Loucy (cell line): Measurements from ENCODE around the gene NOS1.

Experiments used
- H2AFZ ChIP-seq: fragments of 200-600 bp; sonication (generic); 2 replicates; pipeline ENCODE4 v1.6.0; 2016; ENCODE audit warnings: antibody characterized with exemption, mild to moderate bottlenecking, low read length, moderate library complexity
- H3F3A ChIP-seq: fragments of 200-600 bp; 2 replicates; pipeline ENCODE4 v1.6.0; 2016; ENCODE audit warnings: antibody characterized with exemption, low read depth, mild to moderate bottlenecking
- H3K27me3 ChIP-seq: fragments of 200-600 bp; sonication (generic); 2 replicates; pipeline ENCODE4 v1.6.1; 2014; ENCODE audit warnings: low read length, mild to moderate bottlenecking; ENCODE audit not compliant: insufficient read depth, poor library complexity, severe bottlenecking
- H3K36me3 ChIP-seq: fragments of 200-600 bp; sonication (generic); 2 replicates; pipeline ENCODE4 v1.6.1; 2016; ENCODE audit warnings: low read length; ENCODE audit not compliant: insufficient read depth
- H3K4me1 ChIP-seq: fragments of 200-600 bp; sonication (generic); 2 replicates; pipeline ENCODE4 v1.5.1; 2014; ENCODE audit warnings: low read length, mild to moderate bottlenecking; ENCODE audit not compliant: insufficient read depth, poor library complexity, severe bottlenecking
- H3K4me2 ChIP-seq: fragments of 200-600 bp; sonication (generic); 2 replicates; pipeline ENCODE4 v1.6.0; 2014; ENCODE audit warnings: antibody characterized with exemption, low read length, low read depth, mild to moderate bottlenecking; ENCODE audit not compliant: poor library complexity, severe bottlenecking
- H3K4me3 ChIP-seq: fragments of 200-600 bp; sonication (generic); 2 replicates; pipeline ENCODE4 v1.5.1; 2014; ENCODE audit warnings: low read length, mild to moderate bottlenecking, mixed read lengths; ENCODE audit not compliant: poor library complexity, severe bottlenecking
- H3K79me2 ChIP-seq: fragments of 200-600 bp; sonication (generic); 2 replicates; pipeline ENCODE4 v1.6.1; 2014; ENCODE audit warnings: low read length; ENCODE audit not compliant: insufficient read depth
- H3K9ac ChIP-seq: fragments of 200-600 bp; sonication (generic); 2 replicates; pipeline ENCODE4 v1.6.0; 2014; ENCODE audit warnings: mild to moderate bottlenecking, low read depth, low read length, moderate library complexity; ENCODE audit not compliant: poor library complexity, severe bottlenecking
- H3K9me2 ChIP-seq: fragments of 200-600 bp; sonication (generic); replicated peaks from 2 replicates; pipeline ENCODE4 v1.6.1; 2016; ENCODE audit warnings: low read depth, low read length, mixed read lengths
- H3K9me3 ChIP-seq: fragments of 200-600 bp; sonication (generic); 2 replicates; pipeline ENCODE4 v1.6.1; 2014; ENCODE audit warnings: mild to moderate bottlenecking, antibody characterized with exemption, low read length, low read depth; ENCODE audit not compliant: insufficient read depth
- H4K20me1 ChIP-seq: fragments of 200-600 bp; sonication (generic); 2 replicates; pipeline ENCODE4 v1.6.0; 2014; ENCODE audit warnings: antibody characterized with exemption, low read length, mild to moderate bottlenecking; ENCODE audit not compliant: insufficient read depth, poor library complexity, severe bottlenecking
- EZH2phosphoT487 ChIP-seq: fragments of 200-600 bp; IDR thresholded peaks from 2 replicates; pipeline ENCODE4 v1.6.1; 2018; ENCODE audit warnings: antibody characterized with exemption, mild to moderate bottlenecking, moderate library complexity, borderline replicate concordance
- TF ChIP-seq, protein P1 (sequence below): fragments of 200-600 bp; sonication (generic); conservative IDR thresholded peaks from 2 replicates; pipeline ENCODE4 v1.5.1; 2014; ENCODE audit warnings: mild to moderate bottlenecking, antibody characterized with exemption, low read length

Gene NOS1

GRCh38 chr12:117159674-117160073, 201.8 kb downstream of the NOS1 start:
- no peaks in the 10 kb centered on the region for H3K79me2 ChIP-seq
- TF ChIP-seq, protein P1, sequence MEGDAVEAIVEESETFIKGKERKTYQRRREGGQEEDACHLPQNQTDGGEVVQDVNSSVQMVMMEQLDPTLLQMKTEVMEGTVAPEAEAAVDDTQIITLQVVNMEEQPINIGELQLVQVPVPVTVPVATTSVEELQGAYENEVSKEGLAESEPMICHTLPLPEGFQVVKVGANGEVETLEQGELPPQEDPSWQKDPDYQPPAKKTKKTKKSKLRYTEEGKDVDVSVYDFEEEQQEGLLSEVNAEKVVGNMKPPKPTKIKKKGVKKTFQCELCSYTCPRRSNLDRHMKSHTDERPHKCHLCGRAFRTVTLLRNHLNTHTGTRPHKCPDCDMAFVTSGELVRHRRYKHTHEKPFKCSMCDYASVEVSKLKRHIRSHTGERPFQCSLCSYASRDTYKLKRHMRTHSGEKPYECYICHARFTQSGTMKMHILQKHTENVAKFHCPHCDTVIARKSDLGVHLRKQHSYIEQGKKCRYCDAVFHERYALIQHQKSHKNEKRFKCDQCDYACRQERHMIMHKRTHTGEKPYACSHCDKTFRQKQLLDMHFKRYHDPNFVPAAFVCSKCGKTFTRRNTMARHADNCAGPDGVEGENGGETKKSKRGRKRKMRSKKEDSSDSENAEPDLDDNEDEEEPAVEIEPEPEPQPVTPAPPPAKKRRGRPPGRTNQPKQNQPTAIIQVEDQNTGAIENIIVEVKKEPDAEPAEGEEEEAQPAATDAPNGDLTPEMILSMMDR = no peak
- TF ChIP-seq EZH2phosphoT487 = no peak
- no peak overlapping the region for H3K4me3 ChIP-seq
- H3K27me3 ChIP-seq = no peaks in the 10 kb centered on the region
- H3F3A ChIP-seq = no peaks in the 10 kb centered on the region
- no peak overlapping the region for H3K9ac ChIP-seq
- H3K4me2 ChIP-seq = no peak overlapping the region
- H3K9me3 ChIP-seq = no peaks in the 10 kb centered on the region
- H3K36me3 ChIP-seq = peaks cover 89% of the 10 kb centered on the region; the same call in 1 of the 2 replicates
- no peaks in the 10 kb centered on the region for H3K9me2 ChIP-seq
- no peaks in the 10 kb centered on the region for H4K20me1 ChIP-seq
- no peak overlapping the region for H2AFZ ChIP-seq
- no peaks in the 10 kb centered on the region for H3K4me1 ChIP-seq

DNA sequence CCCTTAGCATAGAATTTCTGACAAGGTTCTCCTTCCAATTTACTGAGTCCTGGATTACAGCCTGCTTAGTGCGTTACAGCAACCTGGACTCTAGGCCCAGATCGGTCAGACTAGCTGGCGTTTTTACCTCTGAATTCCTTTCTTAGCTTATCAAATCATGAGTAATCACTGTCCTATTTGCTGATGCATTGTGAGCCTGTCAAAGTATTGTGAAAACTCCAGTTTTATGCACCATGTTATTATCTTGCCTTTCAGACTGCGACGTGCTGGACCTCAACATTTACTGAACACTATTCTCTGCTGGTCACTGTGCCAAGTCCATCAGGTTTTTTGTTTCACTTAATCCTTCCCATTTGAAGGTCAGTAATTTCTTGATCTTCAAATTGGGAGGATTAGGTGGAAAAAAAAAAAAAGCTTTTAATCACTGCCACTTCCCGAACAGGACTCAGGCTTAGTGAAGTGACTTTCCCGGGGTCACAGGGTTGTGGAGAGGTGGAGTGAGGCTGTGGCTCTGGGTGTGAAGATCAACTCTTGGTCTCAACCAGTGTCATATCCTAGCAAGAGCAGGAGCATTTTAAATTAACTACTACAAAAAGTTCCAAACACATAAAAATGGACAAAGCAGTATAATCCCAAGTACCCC, 202.4 kb downstream of the NOS1 start:
- no peaks in the 10 kb centered on the region for H3K4me1 ChIP-seq
- H3K4me3 ChIP-seq = no peak overlapping the region
- H3K9me2 ChIP-seq = no peaks in the 10 kb centered on the region
- H3K4me2 ChIP-seq = no peak overlapping the region
- no peak overlapping the region for H3K9ac ChIP-seq
- no peaks in the 10 kb centered on the region for H4K20me1 ChIP-seq
- H2AFZ ChIP-seq = no peak overlapping the region
- no peaks in the 10 kb centered on the region for H3K79me2 ChIP-seq
- TF ChIP-seq, protein P1 = no peak
- no peaks in the 10 kb centered on the region for H3K9me3 ChIP-seq
- H3F3A ChIP-seq = no peaks in the 10 kb centered on the region
- no peaks in the 10 kb centered on the region for H3K27me3 ChIP-seq
- peaks cover 91% of the 10 kb centered on the region; the same call in 1 of the 2 replicates for H3K36me3 ChIP-seq
